ENCODE measurements around the gene MTA3. TPM values are rescaled to one million over a fixed set of nuclear protein-coding genes. Genes with fewer than 3 reads are reported as not detected.

Gene MTA3
- total RNA-seq, 1 donor from 2014 or later: 21.4 TPM

- DNase-seq (ENCODE audit: low spot score): no peak
- intact Hi-C loops (cut with DNase I): no loop called here
Observed at GRCh38 chr2:42652086-42652485, 83.7 kb downstream of the MTA3 start.

- DNase-seq (ENCODE audit: low spot score): no peak
- intact Hi-C loops (cut with DNase I): no loop called here
Observed at GRCh38 chr2:42653039-42653438, 84.6 kb downstream of the MTA3 start.

- no peak for DNase-seq (ENCODE audit: low spot score)
- intact Hi-C loops (cut with DNase I): no loop called here
Observed at GRCh38 chr2:42653908-42654445, 85.5 kb downstream of the MTA3 start.

GRCh38 chr2:42658306-42658705, 89.9 kb downstream of the MTA3 start:
- intact Hi-C loops (cut with DNase I): no loop called here
- DNase-seq (ENCODE audit: low spot score): no peak

- no peak for DNase-seq (ENCODE audit: low spot score)
- intact Hi-C loops (cut with DNase I): loop anchor here (5.0 kb wide), 1 partner anchor 147 kb away; no protein-coding TSS in a partner anchor
Observed at GRCh38 chr2:42659609-42660008, 91.2 kb downstream of the MTA3 start.

- intact Hi-C loops (cut with DNase I): loop anchor here (1.0 to 5.0 kb wide), 2 partner anchors 151 to 168 kb away; no protein-coding TSS in a partner anchor
- no peak for DNase-seq (ENCODE audit: low spot score)
Observed at GRCh38 chr2:42663106-42663780, 94.8 kb downstream of the MTA3 start.

GRCh38 chr2:42663828-42664227, 95.4 kb downstream of the MTA3 start:
- no peak for DNase-seq (ENCODE audit: low spot score)
- intact Hi-C loops (cut with DNase I): loop anchor here (1.0 to 5.0 kb wide), 2 partner anchors 152 to 169 kb away; no protein-coding TSS in a partner anchor

- DNase-seq (ENCODE audit: low spot score): no peak
- intact Hi-C loops (cut with DNase I): no loop called here
Observed at GRCh38 chr2:42673989-42674579, 105.7 kb downstream of the MTA3 start.

- no peak for DNase-seq (ENCODE audit: low spot score)
- intact Hi-C loops (cut with DNase I): no loop called here
Observed at GRCh38 chr2:42675815-42676214, 107.4 kb downstream of the MTA3 start.

GRCh38 chr2:42685303-42685702, 116.9 kb downstream of the MTA3 start:
- no peak for DNase-seq (ENCODE audit: low spot score)
- intact Hi-C loops (cut with DNase I): no loop called here

GRCh38 chr2:42693013-42693615, 124.7 kb downstream of the MTA3 start:
- intact Hi-C loops (cut with DNase I): no loop called here
- DNase-seq (ENCODE audit: low spot score): peak; percentile 85

GRCh38 chr2:42693688-42694479, 125.5 kb downstream of the MTA3 start:
- DNase-seq (ENCODE audit: low spot score): no peak
- intact Hi-C loops (cut with DNase I): no loop called here

GRCh38 chr2:42696987-42697386, 128.6 kb downstream of the MTA3 start:
- no peak for DNase-seq (ENCODE audit: low spot score)
- intact Hi-C loops (cut with DNase I): no loop called here

GRCh38 chr2:42698940-42699339, 130.5 kb downstream of the MTA3 start:
- intact Hi-C loops (cut with DNase I): no loop called here
- no peak for DNase-seq (ENCODE audit: low spot score)

- DNase-seq (ENCODE audit: low spot score): no peak
- intact Hi-C loops (cut with DNase I): no loop called here
Observed at GRCh38 chr2:42706836-42707235, 138.4 kb downstream of the MTA3 start.

GRCh38 chr2:42708179-42708578, 139.7 kb downstream of the MTA3 start:
- intact Hi-C loops (cut with DNase I): no loop called here
- no peak for DNase-seq (ENCODE audit: low spot score)

- no peak for DNase-seq (ENCODE audit: low spot score)
- intact Hi-C loops (cut with DNase I): no loop called here
Observed at GRCh38 chr2:42711896-42712295, 143.5 kb downstream of the MTA3 start.

GRCh38 chr2:42712934-42713333, 144.5 kb downstream of the MTA3 start:
- intact Hi-C loops (cut with DNase I): no loop called here

GRCh38 chr2:42713920-42714319, 145.5 kb downstream of the MTA3 start:
- intact Hi-C loops (cut with DNase I): no loop called here
- no peak for DNase-seq (ENCODE audit: low spot score)

More at GRCh38 chr2:42712934-42713333, 144.5 kb downstream of the MTA3 start:
- no peak for DNase-seq (ENCODE audit: low spot score)

- intact Hi-C loops (cut with DNase I): no loop called here
Observed at GRCh38 chr2:42714686-42715085, 146.3 kb downstream of the MTA3 start.

More at GRCh38 chr2:42714686-42715085, 146.3 kb downstream of the MTA3 start:
- DNase-seq (ENCODE audit: low spot score): no peak

Measured in cardiac septum (tissue), 1 donor.